ENCODE results near the gene WDR45.

Gene WDR45

DNA sequence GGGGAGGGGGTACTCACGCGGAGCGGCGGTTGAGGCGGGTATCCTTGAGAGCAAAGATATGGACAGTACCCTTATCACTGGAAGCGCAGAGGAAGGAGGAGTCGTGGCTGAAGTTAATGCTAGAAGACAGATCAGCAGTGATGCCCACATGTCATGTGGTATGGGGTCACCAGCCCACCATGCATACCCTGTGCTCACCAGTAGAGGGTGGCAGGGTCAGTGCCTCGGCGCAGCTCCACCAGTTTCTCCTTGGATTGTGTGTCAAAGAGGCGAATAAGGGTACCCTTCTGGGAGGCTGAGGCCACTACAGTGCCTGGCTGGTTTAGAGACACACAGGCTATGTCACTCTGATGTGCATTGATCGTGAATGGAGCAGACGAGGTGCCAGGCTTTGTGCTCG is 4.3 kb downstream of the WDR45 start:
- no peak overlapping the region for H3K27ac ChIP-seq
- TF ChIP-seq, protein P1, sequence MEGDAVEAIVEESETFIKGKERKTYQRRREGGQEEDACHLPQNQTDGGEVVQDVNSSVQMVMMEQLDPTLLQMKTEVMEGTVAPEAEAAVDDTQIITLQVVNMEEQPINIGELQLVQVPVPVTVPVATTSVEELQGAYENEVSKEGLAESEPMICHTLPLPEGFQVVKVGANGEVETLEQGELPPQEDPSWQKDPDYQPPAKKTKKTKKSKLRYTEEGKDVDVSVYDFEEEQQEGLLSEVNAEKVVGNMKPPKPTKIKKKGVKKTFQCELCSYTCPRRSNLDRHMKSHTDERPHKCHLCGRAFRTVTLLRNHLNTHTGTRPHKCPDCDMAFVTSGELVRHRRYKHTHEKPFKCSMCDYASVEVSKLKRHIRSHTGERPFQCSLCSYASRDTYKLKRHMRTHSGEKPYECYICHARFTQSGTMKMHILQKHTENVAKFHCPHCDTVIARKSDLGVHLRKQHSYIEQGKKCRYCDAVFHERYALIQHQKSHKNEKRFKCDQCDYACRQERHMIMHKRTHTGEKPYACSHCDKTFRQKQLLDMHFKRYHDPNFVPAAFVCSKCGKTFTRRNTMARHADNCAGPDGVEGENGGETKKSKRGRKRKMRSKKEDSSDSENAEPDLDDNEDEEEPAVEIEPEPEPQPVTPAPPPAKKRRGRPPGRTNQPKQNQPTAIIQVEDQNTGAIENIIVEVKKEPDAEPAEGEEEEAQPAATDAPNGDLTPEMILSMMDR (IDR thresholded peaks at IDR 0.05), result no peak
- no peak for TF ChIP-seq ZFX (IDR thresholded peaks at IDR 0.05; ENCODE audit: borderline replicate concordance)

DNA sequence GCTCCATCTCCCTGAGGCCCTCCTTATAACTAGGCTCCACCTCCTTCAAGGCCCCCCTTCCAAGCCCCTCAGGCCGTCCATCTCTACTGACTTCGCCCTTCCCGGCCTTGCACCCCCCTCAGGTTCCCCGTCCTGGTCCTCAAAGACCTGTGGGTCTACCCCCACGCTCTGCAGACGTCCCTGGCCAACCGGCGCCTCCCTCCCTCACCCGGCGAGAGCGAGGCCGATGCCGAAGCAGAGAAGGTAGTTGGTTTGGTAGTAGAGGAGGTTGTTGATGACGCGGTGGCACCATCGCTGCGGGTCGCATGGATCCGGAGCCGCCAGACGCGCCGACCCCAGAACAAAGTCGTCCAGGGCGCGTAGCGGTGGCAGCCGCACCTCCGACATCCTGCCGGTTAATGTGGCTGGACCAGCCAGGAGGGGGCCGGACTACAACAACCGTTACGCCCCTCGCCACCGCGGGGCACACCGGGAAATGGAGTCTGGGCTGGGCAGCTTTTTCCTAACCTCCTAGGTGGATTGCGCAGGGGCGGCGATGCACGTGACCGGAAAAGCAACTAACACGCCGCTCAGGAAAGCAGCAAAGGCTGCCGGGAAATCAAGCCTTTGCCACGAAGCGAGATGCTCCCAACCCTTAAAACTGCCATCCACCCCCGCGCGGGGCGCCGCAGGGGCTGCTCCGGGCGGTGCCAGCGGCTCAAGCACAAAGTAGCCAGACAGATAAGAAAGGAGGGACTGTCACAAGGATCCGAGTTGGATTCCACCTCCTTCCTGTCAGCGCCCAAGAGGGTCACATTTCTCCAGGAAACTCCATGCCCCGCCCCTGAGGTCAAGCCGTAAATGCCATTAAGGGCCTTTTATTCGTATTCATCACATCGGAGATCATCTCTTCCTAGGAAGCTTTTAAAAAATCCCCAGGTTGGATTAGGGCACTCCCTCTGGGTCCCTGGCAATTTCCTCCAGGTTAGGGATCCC is 5.8 kb downstream of the WDR45 start, which contains the start of gene PRAF2:
TSS of gene PRAF2 (minus strand) at position 402 of the 975 bp plus-strand sequence. CDS start at position 387, 15 bp downstream.
- TF ChIP-seq ZFX (IDR thresholded peaks at IDR 0.05; ENCODE audit: borderline replicate concordance), result no peak
- TF ChIP-seq, protein P1 (IDR thresholded peaks at IDR 0.05), result no peak
- H3K27ac ChIP-seq, result peak within 1 kb of the TSS; percentile 59

DNA sequence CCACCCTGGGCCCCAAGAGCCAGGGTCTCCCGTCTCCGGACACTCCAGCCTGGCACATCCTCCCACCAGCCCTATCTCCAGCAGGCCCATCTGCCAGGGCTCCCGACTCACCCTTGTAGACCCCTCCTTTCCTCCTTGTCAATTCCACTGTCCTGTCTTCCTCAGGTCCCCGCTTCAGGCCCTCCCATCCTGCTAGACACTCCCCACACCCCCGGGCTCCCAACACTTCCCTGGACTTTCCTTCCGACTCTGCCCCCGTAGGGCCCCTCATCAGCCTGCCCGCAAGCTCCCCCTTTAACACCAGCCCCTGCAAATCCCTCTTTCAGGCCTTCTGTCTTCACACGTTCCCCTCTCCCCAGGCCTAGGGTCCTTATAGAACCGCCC is 7.0 kb downstream of the WDR45 start:
- H3K27ac ChIP-seq, result no peak overlapping the region
- TF ChIP-seq, protein P1 (IDR thresholded peaks at IDR 0.05), result no peak
- no peak for TF ChIP-seq ZFX (IDR thresholded peaks at IDR 0.05; ENCODE audit: borderline replicate concordance)

DNA sequence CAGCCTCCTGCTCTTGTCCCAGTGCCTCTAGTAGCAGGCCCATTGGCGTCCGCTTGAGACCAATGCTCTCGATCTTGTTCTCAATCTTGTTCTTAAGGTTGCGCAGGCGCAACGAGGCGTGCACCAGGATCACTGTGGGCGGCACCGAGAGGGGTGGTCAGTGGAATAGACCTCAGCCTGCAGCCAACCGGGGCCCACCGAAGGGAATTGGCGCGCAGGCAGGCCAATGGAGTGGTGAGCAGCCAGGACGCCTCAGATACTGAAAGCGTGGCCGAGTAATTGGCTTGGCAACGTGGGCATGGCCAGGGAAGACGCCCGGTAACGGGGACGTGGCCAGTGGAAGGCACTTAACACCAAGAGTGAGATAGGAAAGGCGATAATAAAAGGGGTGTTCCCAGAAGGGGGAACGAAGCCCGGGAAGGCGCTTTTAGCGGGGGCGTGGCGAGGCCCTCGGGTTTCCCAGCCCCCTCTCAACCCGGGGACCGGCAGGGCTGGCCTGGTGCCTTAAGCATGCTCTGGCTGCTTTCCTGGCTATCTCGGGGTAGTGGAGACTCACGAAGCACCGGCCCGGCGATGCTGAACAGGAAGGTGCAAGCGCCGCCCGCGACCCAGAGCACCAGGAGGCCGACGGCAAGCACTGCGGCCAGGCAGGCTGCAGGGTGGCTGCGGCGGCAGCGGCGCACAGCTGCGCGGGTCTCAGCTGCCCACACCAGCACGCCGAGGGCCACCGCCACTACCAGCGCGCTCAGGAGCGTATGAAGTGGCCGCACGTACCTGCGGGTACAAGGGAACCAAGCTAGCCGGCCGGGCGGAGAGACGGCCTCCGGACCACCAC is 7.6 kb downstream of the WDR45 start:
- no peak overlapping the region for H3K27ac ChIP-seq

DNA sequence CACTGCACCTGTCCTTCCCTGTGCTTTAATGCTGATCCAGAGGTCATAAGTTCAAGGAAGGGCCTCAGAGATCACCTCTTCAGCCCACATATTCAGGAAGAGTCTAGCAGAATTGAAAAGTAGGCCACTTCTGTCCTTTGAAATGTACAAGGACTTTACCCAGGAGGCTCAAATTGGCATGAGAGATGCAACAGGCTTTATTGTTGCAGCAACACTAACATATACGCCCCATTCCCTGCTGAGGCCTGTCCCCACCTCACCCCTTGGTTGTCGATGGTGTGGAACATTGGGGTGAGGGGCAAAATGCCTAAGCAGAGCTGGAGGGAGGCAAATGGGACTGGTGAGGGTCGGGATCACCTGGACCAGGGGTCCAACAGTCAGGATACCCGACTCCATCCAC is 8.7 kb downstream of the WDR45 start:
- H3K27ac ChIP-seq, result no peak overlapping the region
- TF ChIP-seq ZFX (IDR thresholded peaks at IDR 0.05; ENCODE audit: borderline replicate concordance), result no peak

More for the DNA sequence above, 7.6 kb downstream of the WDR45 start:
- no peak for TF ChIP-seq ZFX (IDR thresholded peaks at IDR 0.05; ENCODE audit: borderline replicate concordance)
- TF ChIP-seq, protein P1 (IDR thresholded peaks at IDR 0.05), result no peak

DNA sequence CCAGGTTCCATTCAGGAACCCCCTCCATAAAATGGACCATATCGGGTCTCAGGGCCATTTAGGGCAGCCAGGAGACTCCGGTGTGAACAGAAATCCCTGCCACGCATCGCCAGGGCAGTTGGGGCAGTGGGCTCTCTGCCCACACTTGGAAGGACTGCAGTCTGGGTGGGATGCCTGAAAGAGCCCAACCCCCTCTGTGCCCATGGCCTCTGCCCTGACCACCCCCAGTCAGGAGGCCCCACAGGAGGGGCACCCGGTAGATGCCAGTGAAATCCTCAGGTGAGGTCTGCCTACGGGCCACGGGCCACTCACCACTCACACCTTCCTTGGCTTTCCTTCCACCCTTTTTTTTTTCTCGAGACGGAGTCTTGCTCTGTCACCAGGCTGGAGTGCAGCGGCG is 10.6 kb downstream of the WDR45 start:
- TF ChIP-seq, protein P1 (IDR thresholded peaks at IDR 0.05), result no peak
- TF ChIP-seq ZFX (IDR thresholded peaks at IDR 0.05; ENCODE audit: borderline replicate concordance), result no peak
- no peak overlapping the region for H3K27ac ChIP-seq

DNA sequence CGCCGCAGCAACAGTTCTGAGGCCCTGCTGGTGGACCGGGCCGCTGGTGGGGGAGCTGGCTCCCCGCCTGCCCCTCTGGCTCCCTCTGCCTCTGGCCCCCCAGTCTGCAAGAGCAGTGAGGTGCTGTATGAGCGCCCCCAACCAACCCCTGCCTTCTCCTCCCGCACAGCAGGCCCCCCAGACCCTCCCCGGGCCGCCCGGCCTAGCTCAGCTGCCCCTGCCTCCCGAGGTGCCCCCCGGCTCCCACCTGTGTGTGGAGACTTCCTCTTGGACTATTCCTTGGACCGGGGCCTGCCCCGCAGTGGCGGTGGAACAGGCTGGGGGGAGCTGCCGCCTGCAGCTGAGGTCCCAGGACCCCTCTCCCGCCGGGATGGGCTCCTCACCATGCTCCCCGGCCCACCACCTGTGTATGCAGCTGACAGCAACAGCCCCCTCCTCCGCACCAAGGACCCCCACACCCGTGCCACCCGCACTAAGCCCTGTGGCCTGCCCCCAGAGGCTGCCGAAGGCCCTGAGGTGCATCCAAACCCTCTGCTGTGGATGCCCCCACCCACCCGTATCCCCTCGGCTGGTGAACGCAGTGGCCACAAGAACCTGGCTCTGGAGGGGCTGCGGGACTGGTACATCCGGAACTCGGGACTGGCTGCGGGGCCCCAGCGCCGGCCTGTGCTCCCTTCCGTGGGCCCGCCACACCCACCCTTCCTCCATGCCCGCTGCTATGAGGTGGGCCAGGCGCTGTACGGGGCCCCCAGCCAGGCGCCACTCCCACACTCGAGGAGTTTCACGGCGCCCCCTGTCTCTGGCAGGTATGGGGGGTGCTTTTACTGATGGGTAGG is 12.2 kb downstream of the WDR45 start:
- TF ChIP-seq, protein P1 (IDR thresholded peaks at IDR 0.05), result no peak
- no peak for TF ChIP-seq ZFX (IDR thresholded peaks at IDR 0.05; ENCODE audit: borderline replicate concordance)
- no peak overlapping the region for H3K27ac ChIP-seq
